VCaP (cell line): ENCODE measurements around the gene RNPEPL1.

Experiments
- H3K27ac ChIP-seq: fragments of 450-650 bp; 2 replicates; pipeline ENCODE4 v1.5.1; 2017
- TF ChIP-seq, protein P1 (sequence below): fragments of 450-650 bp; conservative IDR thresholded peaks from 2 replicates; pipeline ENCODE4 v1.5.1; 2017; ENCODE audit warnings: mild to moderate bottlenecking, moderate library complexity

Gene RNPEPL1

DNA sequence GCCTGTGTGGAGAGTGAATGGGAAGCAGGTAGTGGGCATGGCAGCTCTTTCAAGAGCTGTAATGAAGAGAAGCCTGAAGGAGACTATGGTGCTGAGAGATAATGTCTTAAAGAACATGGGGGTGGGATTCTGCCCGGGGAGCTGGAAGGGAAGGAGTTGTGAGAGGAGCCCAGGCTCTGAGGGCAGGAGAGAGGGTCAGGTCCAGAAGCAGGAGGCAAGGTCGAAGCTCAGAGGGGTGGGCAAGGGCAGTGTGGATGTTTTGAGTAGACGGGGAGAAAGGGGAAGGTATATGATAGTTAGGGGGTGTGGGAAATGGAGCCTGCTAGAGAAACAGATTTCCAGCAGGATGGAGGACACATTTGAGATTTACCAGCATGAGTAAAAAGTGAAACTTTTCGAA, 20.4 kb downstream of the RNPEPL1 start:
- H3K27ac ChIP-seq: no peak overlapping the region; the same call in 1 of the 2 replicates
- TF ChIP-seq, protein P1, sequence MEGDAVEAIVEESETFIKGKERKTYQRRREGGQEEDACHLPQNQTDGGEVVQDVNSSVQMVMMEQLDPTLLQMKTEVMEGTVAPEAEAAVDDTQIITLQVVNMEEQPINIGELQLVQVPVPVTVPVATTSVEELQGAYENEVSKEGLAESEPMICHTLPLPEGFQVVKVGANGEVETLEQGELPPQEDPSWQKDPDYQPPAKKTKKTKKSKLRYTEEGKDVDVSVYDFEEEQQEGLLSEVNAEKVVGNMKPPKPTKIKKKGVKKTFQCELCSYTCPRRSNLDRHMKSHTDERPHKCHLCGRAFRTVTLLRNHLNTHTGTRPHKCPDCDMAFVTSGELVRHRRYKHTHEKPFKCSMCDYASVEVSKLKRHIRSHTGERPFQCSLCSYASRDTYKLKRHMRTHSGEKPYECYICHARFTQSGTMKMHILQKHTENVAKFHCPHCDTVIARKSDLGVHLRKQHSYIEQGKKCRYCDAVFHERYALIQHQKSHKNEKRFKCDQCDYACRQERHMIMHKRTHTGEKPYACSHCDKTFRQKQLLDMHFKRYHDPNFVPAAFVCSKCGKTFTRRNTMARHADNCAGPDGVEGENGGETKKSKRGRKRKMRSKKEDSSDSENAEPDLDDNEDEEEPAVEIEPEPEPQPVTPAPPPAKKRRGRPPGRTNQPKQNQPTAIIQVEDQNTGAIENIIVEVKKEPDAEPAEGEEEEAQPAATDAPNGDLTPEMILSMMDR: no peak

DNA sequence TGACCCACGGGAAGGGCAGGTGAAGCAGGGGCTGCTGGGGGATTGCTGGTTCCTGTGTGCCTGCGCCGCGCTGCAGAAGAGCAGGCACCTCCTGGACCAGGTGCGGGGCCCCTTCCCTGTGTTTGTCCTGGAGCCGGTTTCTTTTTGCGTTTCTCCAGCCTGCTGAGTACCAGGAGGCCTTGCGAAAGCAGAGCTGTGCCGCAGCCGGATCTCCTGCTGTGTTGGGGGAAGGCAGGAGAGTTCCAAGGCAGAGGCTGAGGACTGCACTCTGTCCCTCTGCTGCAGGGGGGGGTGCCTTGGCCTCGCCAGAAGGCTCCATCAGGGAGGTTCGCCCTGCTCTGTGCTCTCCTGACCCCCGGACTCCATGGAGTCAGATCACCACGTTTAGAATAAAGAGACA, 21.1 kb downstream of the RNPEPL1 start:
- TF ChIP-seq, protein P1: no peak
- no peak overlapping the region for H3K27ac ChIP-seq

DNA sequence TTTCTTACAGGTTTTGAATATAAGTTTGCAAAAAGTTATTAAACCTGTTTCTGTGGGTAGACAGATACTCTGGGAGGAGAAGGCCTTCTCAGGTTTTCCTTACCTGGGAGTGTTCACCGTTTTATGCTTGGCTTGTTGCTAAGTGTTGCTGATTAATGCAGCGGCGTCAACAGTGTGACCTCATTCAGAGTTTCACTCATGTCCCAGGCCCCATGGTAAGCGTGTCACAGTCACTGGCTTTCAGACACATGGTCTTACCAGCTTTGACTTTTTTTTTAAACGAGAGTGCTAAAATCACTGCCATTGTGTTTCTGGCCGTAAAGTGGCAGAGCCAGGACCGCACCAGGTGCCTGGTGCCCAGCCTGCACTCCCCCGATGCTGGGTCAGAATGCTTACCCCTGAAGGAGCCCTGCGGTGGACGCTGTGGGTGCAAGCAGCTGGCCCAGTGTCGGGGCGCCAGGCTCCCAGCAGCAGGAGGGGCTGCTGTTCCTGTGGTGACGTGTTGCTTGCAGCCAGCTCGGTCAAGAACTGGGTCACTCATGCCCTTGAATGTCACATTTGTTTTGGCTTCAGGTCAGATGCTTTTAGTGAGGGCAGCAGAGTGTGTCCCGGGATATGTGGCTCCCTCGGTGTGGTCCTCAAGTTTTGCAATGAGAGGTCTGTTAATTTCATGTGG, 21.7 kb downstream of the RNPEPL1 start:
- TF ChIP-seq, protein P1: no peak
- no peak overlapping the region for H3K27ac ChIP-seq

DNA sequence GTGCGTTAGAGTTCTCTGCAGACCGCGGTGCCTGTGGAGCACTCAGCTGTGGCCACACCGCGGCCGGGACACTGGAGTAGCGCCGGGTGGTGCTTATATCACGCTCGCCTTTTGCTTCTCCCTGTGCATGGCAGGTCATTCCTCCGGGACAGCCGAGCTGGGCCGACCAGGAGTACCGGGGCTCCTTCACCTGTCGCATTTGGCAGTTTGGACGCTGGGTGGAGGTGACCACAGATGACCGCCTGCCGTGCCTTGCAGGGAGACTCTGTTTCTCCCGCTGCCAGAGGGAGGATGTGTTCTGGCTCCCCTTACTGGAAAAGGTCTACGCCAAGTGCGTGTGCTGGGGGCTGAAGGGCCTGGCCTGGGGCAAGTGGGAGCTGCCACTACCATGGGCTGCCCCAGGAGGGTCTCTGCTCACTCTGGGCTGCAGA, 22.4 kb downstream of the RNPEPL1 start:
- TF ChIP-seq, protein P1: no peak
- H3K27ac ChIP-seq: no peak overlapping the region

DNA sequence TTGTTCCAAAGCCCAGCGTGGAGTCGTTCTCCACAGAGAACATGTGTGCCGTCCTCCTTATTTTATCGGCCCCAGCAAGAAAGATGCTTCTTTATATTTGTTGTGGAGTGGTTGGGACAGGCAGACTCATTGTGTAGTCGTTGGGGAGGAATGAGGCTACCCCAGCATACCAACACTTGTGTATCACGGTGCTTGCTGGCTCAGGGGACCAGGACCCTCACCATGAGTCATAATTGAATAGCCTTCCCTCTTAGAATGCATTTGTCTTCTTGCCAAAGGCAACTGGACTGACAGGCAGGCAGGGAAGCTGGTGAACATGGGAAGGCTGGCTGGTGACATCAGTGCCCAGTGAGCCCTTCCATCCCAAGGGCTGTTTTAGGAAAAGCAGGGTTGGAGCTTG, 22.9 kb downstream of the RNPEPL1 start:
- TF ChIP-seq, protein P1: no peak
- H3K27ac ChIP-seq: no peak overlapping the region

DNA sequence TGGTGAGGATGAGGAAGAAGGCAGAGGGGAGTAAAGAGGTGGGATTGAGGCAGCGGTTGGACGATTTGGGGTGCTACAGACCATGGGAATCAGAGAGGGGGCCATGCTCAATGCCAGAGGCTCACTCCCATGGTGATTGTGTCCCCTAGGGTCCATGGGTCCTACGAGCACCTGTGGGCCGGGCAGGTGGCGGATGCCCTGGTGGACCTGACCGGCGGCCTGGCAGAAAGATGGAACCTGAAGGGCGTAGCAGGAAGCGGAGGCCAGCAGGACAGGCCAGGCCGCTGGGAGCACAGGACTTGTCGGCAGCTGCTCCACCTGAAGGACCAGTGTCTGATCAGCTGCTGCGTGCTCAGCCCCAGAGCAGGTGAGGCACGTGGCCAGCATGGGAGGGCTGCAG, 23.5 kb downstream of the RNPEPL1 start:
- no peak overlapping the region for H3K27ac ChIP-seq
- TF ChIP-seq, protein P1: no peak

DNA sequence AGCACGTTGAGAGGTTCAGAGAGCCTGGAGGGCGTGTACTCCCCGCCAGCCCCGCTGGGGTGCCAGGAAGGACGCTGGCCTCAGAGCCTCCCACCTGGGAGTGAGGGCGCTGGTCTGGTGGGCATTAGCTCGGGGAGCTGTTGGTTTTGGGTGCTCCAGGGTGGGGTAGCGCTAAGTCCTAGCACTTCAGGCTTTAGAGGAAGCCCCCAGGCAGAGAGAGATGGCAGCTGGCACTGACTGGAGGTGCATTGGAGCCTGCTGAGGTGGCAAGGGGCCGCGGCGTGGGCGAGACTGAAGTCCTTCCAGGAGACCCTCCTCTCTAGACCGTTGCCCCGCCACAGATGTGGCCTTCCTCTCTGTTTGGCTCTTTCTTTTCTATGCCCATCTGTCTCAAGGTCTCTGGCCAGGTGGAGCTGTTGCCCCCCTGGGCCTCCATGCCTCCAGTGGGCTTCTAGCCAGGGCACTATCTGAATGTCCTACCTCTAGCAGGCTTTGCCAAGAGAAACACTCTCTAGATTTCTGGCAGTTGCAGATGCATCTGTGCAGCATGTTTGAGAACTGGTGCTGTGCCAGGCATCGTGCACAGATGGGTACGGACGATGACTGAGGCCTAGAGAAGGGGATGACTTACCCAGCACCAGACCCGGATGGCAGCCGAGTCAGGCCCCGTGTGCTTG, 24.9 kb downstream of the RNPEPL1 start:
- TF ChIP-seq, protein P1: no peak
- no peak overlapping the region for H3K27ac ChIP-seq
